Esophagus (tissue), 2 donors: ENCODE results near the gene SUPT7L. TPM values are rescaled to one million over a fixed set of nuclear protein-coding genes. Genes with fewer than 3 reads are reported as not detected.
"Not testable (repeated sequence)": the region's sequence is repeated elsewhere in the genome, so short reads cannot be mapped to it uniquely, and the experiment has no call there.

Experiments used
- H3K27ac ChIP-seq, 2 donors: one replicate each; pipeline ENCODE4 v1.5.1; 2013; ENCODE audit warnings: low read depth in 2 of 2, mild to moderate bottlenecking in 2 of 2, inconsistent platforms in 1 of 2, low read length in 1 of 2, moderate library complexity in 1 of 2
- H3K27me3 ChIP-seq, 2 donors: one replicate each; pipeline ENCODE4 v1.6.1; 2013; ENCODE audit warnings: low read length in 2 of 2, control low read depth in 1 of 2, mild to moderate bottlenecking in 1 of 2; ENCODE audit not compliant: insufficient read depth in 2 of 2, control insufficient read depth in 1 of 2
- H3K36me3 ChIP-seq, 2 donors: one replicate each; pipeline ENCODE4 v1.6.1; 2013; ENCODE audit warnings: low read length in 1 of 2; ENCODE audit not compliant: control insufficient read depth in 2 of 2, insufficient read depth in 2 of 2
- H3K4me1 ChIP-seq, 2 donors: one replicate each; pipeline ENCODE4 v1.6.1; 2013; ENCODE audit warnings: low read length in 1 of 2; ENCODE audit not compliant: control insufficient read depth in 2 of 2, insufficient read depth in 2 of 2
- H3K4me3 ChIP-seq, 2 donors: one replicate each; pipeline ENCODE4 v1.5.1; 2013; ENCODE audit warnings: low read length in 2 of 2, mild to moderate bottlenecking in 2 of 2, low read depth in 1 of 2, moderate library complexity in 1 of 2
- H3K9me3 ChIP-seq, 2 donors: one replicate each; pipeline ENCODE4 v1.6.1; 2013; ENCODE audit warnings: mild to moderate bottlenecking in 2 of 2, low read depth in 1 of 2, low read length in 1 of 2, moderate library complexity in 1 of 2; ENCODE audit not compliant: control insufficient read depth in 2 of 2, insufficient read depth in 1 of 2
- WGBS, 2 donors: extraction: QIAGEN DNeasy Blood & Tissue Kit; methylation state at CpG; one replicate each; pipeline ENCODE4 v1.1.7; 2013; 5-methylcytosine and 5-hydroxymethylcytosine counted together
- polyA plus RNA-seq, 2 donors: library from polyadenylated mRNA; stranded (reverse); fragments of 200-250 nt; gene quantifications; one replicate each; pipeline ENCODE4 v1.2.3, GENCODE V29; 2013
- donor health status: healthy with polysubstance abuse.
- donor health status: Bipolar disorder and iron deficiency.

Gene SUPT7L
- polyA plus RNA-seq, 2 donors, result 16.6 to 22.8 TPM

DNA sequence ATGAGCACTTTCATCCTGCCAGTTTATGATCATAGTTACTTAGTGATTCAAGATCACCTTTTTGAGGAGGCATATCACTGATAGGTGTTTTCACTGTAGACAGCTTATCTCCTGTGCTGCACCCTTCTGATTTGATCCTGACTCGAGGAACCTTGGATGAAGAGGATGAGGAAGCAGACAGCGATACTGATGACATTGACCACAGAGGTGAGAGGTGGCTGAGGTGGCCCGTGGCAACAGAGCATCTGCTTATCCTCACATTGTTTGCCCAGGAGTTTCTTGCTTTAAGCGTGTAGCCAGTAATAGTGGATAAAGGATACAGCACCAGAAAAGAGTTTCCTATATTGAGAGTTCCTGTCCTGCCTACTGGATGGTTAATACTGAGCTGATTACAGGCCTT is 15.7 kb downstream of the SUPT7L start:
- Histone ChIP-seq H3K4me1 (no peaks in the 10 kb centered on the region), H3K27me3 (no peaks in the 10 kb centered on the region), H3K9me3 (no peaks in the 10 kb centered on the region), H3K36me3 (peaks cover 0 to 13% of the 10 kb centered on the region in 2 donors), H3K4me3 (no peak overlapping the region), H3K27ac (no peak overlapping the region)
- WGBS, 2 donors, result 81 to 88% methylated on average over 4 of the region's 4 CpGs

GRCh38 chr2:27647289-27647688 is 16.1 kb downstream of the SUPT7L start:
- H3K27me3 ChIP-seq, result no peaks in the 10 kb centered on the region
- no peaks in the 10 kb centered on the region for H3K9me3 ChIP-seq
- no peak overlapping the region for H3K4me3 ChIP-seq
- H3K36me3 ChIP-seq, result peaks cover 0 to 13% of the 10 kb centered on the region in 2 donors
- no peaks in the 10 kb centered on the region for H3K4me1 ChIP-seq
- no peak overlapping the region for H3K27ac ChIP-seq

DNA sequence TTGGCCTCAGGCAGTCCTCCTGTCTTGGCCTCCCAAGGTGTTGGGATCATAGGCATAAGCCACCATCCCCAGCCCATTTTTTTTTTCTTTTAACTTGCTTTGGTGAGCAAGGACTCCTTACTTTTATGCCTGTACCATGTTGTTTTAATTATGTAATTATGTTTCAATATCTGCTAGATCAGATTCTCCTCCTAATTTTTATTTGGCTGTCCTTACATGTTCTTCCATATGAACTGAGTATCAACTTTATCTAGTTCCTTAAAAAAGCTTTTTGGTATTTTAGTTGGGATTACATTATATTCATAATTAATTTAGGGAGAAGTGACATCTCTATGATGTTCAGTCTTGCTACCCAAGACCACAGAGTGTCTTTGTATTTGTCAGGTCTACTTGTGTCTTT is 18.2 kb downstream of the SUPT7L start:
- Histone ChIP-seq H3K27ac (no peak overlapping the region), H3K36me3 (peaks cover 3 to 11% of the 10 kb centered on the region in 2 donors)

GRCh38 chr2:27640722-27641245 is 22.6 kb downstream of the SUPT7L start:
- Histone ChIP-seq H3K27ac (no peak overlapping the region), H3K4me3 (no peak overlapping the region), H3K4me1 (no peaks in the 10 kb centered on the region), H3K36me3 (peaks cover 6 to 9% of the 10 kb centered on the region in 2 donors), H3K9me3 (no peaks in the 10 kb centered on the region), H3K27me3 (no peaks in the 10 kb centered on the region)
- WGBS, 2 donors, result 77 to 93% methylated on average over 2 of the region's 2 CpGs

More for the DNA sequence above, 18.2 kb downstream of the SUPT7L start:
- Histone ChIP-seq H3K9me3 (no peaks in the 10 kb centered on the region), H3K27me3 (no peaks in the 10 kb centered on the region), H3K4me3 (no peak overlapping the region), H3K4me1 (no peaks in the 10 kb centered on the region)

GRCh38 chr2:27638709-27639108 is 24.7 kb downstream of the SUPT7L start:
- Histone ChIP-seq H3K27me3 (no peaks in the 10 kb centered on the region), H3K4me3 (no peak overlapping the region), H3K27ac (no peak overlapping the region), H3K36me3 (peaks cover 9 to 15% of the 10 kb centered on the region in 2 donors), H3K4me1 (no peaks in the 10 kb centered on the region), H3K9me3 (no peaks in the 10 kb centered on the region)
- WGBS, 2 donors, result 55 to 61% methylated on average over 3 of the region's 3 CpGs

GRCh38 chr2:27638037-27638637 is 25.3 kb downstream of the SUPT7L start:
- Histone ChIP-seq H3K4me3 (no peak overlapping the region), H3K4me1 (no peaks in the 10 kb centered on the region), H3K27ac (no peak overlapping the region), H3K36me3 (peaks cover 9 to 15% of the 10 kb centered on the region in 2 donors), H3K9me3 (no peaks in the 10 kb centered on the region), H3K27me3 (no peaks in the 10 kb centered on the region)
- WGBS, 2 donors, result 64 to 66% methylated on average over 3 of the region's 3 CpGs

GRCh38 chr2:27636766-27637165 is 26.6 kb downstream of the SUPT7L start:
- Histone ChIP-seq H3K27ac (no peak overlapping the region), H3K4me1 (no peaks in the 10 kb centered on the region), H3K27me3 (no peaks in the 10 kb centered on the region), H3K4me3 (no peak overlapping the region), H3K9me3 (no peaks in the 10 kb centered on the region), H3K36me3 (peaks cover 6 to 17% of the 10 kb centered on the region in 2 donors)
- 90% methylated on average over 5 of the region's 5 CpGs for whole genome bisulfite sequencing, 2 donors

DNA sequence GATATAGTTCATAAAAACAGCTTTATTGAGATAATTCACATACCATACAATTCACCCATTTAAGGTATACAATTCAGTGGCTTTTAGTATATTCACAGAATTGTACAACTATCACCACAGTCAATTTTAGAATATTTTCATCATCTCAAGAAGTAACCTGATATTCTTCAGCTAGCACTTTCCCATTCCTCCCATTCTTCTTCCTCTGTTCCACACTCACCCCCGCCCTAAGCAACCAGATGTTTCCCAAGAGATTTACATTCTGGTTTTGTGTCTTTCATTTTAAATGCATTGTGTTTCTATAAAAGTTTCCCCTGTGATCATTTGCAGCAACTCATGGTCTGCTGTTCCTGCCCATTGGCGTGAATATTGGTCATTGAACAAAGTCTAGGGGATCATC is 29.1 kb downstream of the SUPT7L start:
- Histone ChIP-seq H3K9me3 (no peaks in the 10 kb centered on the region), H3K36me3 (peaks cover 5 to 12% of the 10 kb centered on the region in 2 donors), H3K27me3 (no peaks in the 10 kb centered on the region), H3K27ac (no peak overlapping the region), H3K4me3 (no peak overlapping the region), H3K4me1 (peaks cover 0 to 2% of the 10 kb centered on the region in 2 donors)
- WGBS, 2 donors, result 96% methylated on average over 2 of the region's 2 CpGs

GRCh38 chr2:27630257-27630656 is 33.2 kb downstream of the SUPT7L start:
- H3K4me1 ChIP-seq, H3K4me3 ChIP-seq: not testable (repeated sequence)
- WGBS, 2 donors, result 93 to 97% methylated on average over 2 of the region's 2 CpGs

More at GRCh38 chr2:27630257-27630656, 33.2 kb downstream of the SUPT7L start:
- not testable (repeated sequence) for H3K27ac ChIP-seq, H3K27me3 ChIP-seq, H3K9me3 ChIP-seq, H3K36me3 ChIP-seq
